T47D (cell line): ENCODE measurements around the gene MDGA2.
A peak's percentile ranks its signal among the peaks of the same experiment; 100 is the strongest.
"Not testable (repeated sequence)": the region's sequence is repeated elsewhere in the genome, so short reads cannot be mapped to it uniquely, and the experiment has no call there.

Experiments
- DNase-seq, 2 experiments: peaks; one replicate each; pipeline versions ENCODE4 v3.0.0 to v3.0.0-alpha.2; 2011 to 2012; ENCODE audit warnings: low read depth in 1 of 2, low spot score in 1 of 2
- JUND ChIP-seq: IDR thresholded peaks from 2 replicates; pipeline ENCODE4 v1.6.1; 2012; ENCODE audit warnings: low read depth
- in situ Hi-C: cut with HindIII; loops from 2 replicates; pipeline ENCODE4 v1.10.0; 2016; ENCODE audit warnings: low sequenced_read_pairs, low pct_unique_long_range_greater_than_20kb

The MDGA2 gene

DNA sequence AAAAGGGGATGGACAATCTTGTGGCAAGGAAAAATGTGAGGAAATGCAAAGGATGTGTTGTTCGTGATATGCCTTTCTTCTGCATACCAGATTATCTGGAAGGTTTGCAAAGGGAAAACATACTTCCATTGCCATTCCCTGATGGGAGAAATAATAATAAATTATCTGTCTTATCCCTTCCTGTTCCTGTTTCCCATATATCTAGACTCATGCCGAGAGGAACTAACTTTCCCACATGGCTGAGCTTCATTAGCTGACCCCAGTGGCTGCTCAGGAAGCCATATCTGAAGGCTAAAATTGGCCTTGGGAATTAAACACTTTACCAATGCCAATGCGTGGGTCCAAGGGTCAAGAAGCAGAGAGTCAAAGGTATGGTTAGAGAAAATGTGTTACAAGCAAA, 439.8 kb downstream of the MDGA2 start:
- no peak for DNase-seq
- in situ Hi-C loops = no loop called here
- TF ChIP-seq JUND = no peak

DNA sequence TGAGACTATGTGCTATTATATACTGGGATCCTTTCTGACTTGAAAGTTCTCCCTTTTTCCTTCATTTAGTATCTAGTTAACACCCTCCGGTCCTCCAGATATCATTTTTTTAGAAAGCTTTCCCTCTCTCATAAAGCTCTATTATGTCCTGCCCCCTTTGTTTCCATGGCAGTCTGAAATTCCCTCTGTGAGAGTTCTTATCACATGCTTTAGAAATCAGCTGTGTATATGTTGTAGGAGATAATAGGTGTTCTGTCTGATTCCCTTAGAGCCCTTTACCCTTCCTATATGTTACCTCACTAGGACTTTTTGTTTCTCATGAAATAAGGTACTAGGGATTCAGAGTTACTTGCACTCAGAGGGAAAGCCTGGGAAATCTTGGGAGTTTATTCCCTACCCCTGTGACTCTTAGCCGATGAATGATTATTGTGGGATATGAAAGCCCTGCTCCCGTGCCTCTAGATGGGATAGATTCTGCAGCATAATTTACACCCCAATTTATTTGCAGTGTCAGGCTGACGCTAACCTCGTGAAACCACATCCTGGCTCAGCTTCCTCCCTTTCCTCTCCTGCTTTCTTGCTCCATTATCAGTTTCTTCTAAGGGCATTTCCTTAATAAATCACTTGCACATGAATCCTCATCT, 448.4 kb downstream of the MDGA2 start:
- DNase-seq = no peak
- no peak for TF ChIP-seq JUND
- in situ Hi-C loops = no loop called here

DNA sequence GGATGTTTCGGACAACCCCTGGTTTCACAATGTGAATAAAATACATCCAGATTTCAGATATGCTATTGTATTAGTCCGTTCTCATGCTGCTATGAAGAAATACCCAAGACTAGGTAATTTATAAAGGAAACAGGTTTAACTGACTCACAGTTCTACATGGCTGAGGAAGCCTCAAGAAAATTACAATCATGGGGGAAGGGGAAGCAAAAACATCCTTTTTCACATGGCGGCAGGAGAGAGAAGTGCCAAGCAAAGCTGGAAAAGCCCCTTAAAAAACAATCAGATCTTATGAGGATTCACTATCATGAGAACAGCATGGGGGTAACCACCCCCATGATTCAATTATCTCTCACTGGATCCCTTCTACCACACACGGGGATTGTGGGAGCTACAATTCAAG, 451.7 kb downstream of the MDGA2 start:
- no peak for DNase-seq
- TF ChIP-seq JUND = no peak
- in situ Hi-C loops = no loop called here

DNA sequence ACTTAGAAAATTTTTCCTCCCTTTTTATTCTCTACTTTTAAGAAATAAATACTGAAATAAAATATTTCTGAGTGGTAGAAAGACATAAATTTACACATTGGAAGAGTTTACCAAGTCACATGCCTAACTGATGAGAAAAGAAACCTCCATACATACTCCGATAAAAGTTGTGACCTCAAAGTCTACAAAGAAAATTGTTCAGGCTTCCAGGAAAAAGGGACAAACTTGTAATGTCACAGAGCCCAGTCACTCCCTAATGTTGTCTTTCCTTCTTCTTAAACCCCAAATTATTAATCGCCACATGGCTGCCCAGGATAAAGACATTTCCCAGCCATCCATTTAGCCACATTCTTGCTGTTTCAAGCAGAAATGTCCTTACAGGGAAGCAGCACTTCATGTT, 455.3 kb downstream of the MDGA2 start:
- in situ Hi-C loops = no loop called here

DNA sequence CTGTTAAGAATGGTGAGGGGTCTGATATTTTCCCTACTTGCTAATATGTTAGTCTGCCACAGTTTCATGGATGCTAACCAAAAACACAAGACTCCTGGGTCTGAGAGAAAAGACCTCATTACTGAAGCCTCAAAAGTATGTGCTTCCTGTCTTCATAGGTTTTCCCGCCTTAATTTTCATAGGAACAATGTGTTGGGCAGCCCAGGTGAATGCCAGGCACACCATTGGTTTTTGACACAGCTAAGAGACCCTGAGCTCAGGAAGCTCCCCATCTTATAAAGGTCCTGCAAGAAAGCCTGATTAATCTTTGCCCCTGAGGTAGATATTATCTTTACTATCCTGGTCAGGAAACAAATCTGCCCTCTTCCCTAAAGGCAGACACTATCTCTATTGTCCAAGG, 464.1 kb downstream of the MDGA2 start:
- in situ Hi-C loops = no loop called here

More for the DNA sequence above, 455.3 kb downstream of the MDGA2 start:
- no peak for DNase-seq
- no peak for TF ChIP-seq JUND

DNA sequence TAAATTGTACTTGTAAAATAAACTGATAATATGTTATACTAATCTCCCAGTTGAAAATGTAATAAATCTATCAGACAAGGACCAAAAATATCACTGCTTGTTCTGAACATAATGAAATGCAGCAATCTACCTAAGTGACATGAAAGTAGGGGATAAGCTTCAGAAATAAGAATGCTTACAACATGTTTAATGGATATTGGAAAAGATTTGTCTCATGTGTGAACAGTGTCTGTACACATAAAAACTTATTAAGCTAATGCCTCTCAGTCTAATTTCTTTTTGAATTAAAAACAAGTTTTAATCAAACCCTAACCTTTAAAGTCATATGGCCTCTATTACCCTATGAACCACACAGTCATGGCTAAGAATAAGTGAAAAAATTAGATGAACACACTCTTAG, 465.3 kb downstream of the MDGA2 start:
- in situ Hi-C loops = no loop called here
- no peak for TF ChIP-seq JUND
- no peak for DNase-seq

More for the DNA sequence above, 464.1 kb downstream of the MDGA2 start:
- no peak for DNase-seq
- no peak for TF ChIP-seq JUND

DNA sequence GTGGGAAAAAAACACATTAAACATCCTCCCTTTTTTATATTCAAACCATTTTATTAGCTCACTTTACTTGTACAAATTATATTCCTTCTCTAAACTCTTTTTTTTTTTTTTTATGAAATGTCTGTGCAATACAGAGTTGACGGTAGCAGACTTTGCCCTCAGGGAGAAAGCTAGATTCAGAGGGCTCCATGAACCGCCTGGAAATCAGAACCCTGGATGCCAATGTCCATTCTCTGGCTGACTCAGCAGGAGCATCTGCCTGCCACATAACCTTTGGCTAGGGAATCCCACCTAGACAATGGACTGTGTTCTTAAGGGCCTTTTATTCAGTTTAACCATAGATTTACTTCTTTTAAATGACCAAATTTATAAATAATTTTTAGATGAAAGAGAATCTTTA, 467.0 kb downstream of the MDGA2 start:
- in situ Hi-C loops = no loop called here
- DNase-seq = no peak
- TF ChIP-seq JUND = no peak

DNA sequence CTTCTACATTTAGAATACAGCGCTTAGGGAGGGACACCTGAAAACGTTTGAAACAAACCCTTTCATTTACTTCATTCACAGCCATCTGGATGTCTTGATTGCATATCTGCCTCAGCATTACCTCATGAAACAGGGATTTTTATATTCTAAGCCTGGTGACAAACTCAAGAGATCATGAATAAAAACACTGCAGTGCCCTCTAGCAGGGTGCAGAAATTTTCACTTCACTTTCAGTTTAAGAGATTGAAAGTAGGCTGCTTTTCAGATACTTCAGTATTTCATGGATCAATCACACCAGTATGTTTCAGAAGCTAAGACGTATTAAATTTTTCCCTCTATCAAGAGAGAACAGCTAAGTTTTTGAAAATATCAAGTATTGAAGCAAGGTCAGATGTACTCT, 467.8 kb downstream of the MDGA2 start:
- in situ Hi-C loops = no loop called here
- DNase-seq = peak in 1 of 2 experiments; percentile 45
- no peak for TF ChIP-seq JUND

DNA sequence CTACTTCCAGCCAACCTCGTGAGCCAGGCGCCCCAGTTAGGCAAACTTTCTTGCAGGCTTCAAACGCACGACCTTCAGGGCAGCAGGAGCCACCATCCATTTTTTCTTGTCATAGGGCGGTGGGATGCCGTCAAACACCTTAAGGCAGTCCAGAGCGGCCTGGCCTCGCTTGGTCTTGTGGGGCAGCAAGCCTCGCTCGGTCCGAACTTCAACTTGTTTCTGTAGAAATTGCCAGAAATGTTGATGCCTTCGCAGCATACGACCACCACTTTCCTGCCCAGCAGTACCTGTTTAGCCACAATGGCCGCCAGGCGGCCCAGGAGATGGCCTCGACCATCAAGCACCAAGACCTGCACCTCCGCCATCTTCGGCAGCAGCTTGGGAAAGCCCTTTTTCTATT, 474.7 kb downstream of the MDGA2 start:
- in situ Hi-C loops = no loop called here
- no peak for DNase-seq
- no peak for TF ChIP-seq JUND

DNA sequence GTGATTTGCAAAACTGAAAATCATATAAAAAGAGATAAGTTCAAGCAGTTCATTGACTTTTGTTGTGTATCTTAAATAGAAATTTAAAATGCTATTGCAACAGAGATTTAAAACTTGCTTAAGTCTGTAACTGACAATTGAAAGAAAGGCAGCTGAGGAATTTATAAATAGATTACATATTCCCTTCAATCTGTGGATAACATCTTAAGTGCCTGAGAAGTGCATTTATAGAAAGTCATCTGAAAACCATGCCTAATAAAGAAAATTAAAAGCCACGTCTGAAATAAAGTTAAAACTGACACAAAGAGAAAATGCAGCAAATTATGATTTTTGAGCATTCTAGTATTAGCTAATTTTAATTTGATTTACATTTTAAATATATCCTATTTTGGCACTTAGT, 479.8 kb downstream of the MDGA2 start:
- DNase-seq = no peak

DNA sequence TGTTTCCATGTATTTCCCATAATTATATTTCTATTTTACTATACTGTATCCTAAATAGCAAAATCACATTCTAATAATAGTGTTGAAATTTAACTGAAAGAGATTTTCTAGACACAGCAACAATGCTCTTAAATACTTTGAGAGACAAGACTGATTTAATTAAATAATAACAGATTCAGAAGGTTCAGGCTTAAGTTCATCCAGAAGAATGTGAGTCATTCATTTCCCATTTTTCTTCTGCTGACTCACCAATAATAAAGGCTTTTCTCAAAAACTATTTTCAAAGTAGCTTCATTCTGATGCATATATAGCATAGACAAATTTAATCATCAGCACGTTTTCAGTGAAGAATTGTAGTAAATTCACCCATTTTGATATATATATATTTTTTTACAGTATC, 481.4 kb downstream of the MDGA2 start:
- no peak for DNase-seq
- in situ Hi-C loops = no loop called here
- no peak for TF ChIP-seq JUND

More for the DNA sequence above, 479.8 kb downstream of the MDGA2 start:
- no peak for TF ChIP-seq JUND
- in situ Hi-C loops = no loop called here

DNA sequence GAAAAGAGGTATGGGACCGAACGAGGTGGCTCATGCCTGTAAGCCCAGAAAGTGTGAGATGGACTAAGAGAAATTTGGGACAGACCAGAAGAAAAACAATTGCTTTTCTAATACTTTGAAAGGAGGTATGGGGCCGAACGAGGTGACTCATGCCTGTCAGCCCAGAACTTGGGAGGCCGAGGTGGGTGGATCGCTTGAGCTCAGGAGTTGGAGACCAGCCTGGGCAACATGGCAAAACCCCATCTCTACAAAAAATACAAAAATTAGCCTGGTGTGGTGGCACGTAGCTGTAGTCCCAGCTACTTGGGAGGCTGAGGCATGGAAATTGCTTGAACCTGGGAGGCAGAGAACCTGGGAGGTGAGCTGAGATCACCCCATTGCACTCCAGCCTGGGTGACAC, 483.2 kb downstream of the MDGA2 start:
- in situ Hi-C loops = not testable (repeated sequence)

DNA sequence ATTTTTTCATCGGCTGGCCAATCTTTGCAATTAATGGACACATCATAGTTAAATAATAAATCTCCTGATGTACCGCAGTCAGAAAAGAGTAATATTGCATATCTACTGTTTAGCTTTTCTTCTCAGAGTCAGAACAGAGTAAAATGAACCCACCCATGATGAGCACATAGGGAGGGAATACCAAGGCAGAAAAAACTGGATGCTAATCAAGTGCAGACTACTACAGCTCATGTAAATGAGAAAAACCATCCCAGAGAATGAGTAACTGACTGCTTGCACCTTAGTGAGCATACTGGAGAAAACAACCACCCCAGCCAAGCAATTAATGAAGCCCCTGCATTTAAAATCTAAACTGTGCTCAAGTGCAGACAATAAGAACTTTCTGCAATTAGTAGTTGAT, 483.7 kb downstream of the MDGA2 start:
- no peak for TF ChIP-seq JUND
- in situ Hi-C loops = no loop called here

More for the DNA sequence above, 483.2 kb downstream of the MDGA2 start:
- DNase-seq = not testable (repeated sequence)

DNA sequence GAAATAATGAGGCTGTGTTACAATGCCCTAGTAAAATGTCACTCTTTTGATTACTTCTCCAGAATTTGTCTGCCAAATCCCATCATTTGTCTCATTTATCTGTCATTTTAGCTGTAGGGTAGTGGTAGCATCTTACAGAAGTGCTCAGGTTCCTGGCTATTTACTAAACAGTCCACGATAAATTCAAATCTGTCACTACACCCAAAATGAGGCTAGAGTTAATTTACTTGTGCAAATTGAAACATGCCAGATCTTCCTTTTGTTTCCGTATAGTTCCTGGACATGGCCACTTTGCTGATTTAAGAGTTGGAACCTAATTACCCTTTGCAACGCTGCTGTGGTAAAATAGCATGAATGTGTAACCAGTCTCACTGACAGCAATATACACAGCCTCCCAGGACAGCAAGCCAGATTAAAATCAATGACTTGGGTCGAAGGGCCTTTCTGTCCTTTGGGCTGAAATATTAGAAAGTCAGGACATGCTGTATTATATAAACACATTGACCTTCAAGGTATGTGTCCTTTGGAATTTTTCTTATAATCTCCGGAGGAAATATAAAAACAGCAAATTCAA, 485.4 kb downstream of the MDGA2 start:
- no peak for TF ChIP-seq JUND
- no peak for DNase-seq
- in situ Hi-C loops = no loop called here

More for the DNA sequence above, 483.7 kb downstream of the MDGA2 start:
- DNase-seq = no peak
